K562 (cell line): ENCODE measurements around the gene DCAF6. TPM values are rescaled to one million over a fixed set of nuclear protein-coding genes. Genes with fewer than 3 reads are reported as not detected.

Experiments used
- ATAC-seq: fragments of 200-7000 bp; cut with Tn5 transposase; 3 replicates; pipeline ENCODE4 v1.9.1; 2020; ENCODE audit warnings: moderate library complexity
- BruUV-seq: library from RNA; stranded (reverse); fragments of 400-500 nt; replicated peaks from 2 replicates; lab custom pipeline; 2021; lab: Mats Ljungman, UMichigan
- CTCF ChIA-PET: fragments of 300-600 bp; formaldehyde crosslinking; extraction: SDS; loops from one replicate; lab custom pipeline; 2021; ENCODE audit warnings: low intra/inter-chr PET ratio; lab: Yijun Ruan, JAX
- POLR2A ChIA-PET: fragments of 300-600, 350-650 bp; sonication (Branson Sonifier 250); formaldehyde crosslinking; extraction: SDS; loops from one replicate; lab custom pipeline; 2021; ENCODE audit warnings: antibody characterized with exemption, inconsistent platforms; lab: Yijun Ruan, JAX
- DNase-seq, 4 experiments: peaks; one replicate each; pipeline versions ENCODE4 v3.0.0 to v3.0.0-alpha.2; 2011 to 2018; ENCODE audit warnings: low spot score in 3 of 4, mixed read lengths in 3 of 4; ENCODE audit errors: extremely low read depth in 1 of 4
- FAIRE-seq: peaks from 2 replicates; lab custom pipeline; 2011; peaks lifted over from hg19 to GRCh38; lab: Jason Lieb, UNC
- H2AFZ ChIP-seq: 2 replicates; pipeline ENCODE4 v1.6.0; 2011; ENCODE audit warnings: low read depth, low read length, control low read depth, inconsistent platforms
- H3K27ac ChIP-seq: fragments of 200-600 bp; 3 replicates; pipeline ENCODE4 v1.8.0; 2011; ENCODE audit warnings: low read depth, mild to moderate bottlenecking, control low read depth, inconsistent platforms, low read length, moderate library complexity, mixed read lengths; ENCODE audit errors: extremely low read depth
- H3K27me3 ChIP-seq, 2 experiments: fragments of 300-600 bp in 1 of 2; 2 replicates in 1 of 2; 3 replicates in 1 of 2; pipeline versions ENCODE4 v1.6.0 to v1.8.0; 2011; ENCODE audit warnings: inconsistent platforms in 2 of 2, low read length in 2 of 2, mild to moderate bottlenecking in 1 of 2, mixed read lengths in 1 of 2, moderate library complexity in 1 of 2; ENCODE audit not compliant: control insufficient read depth in 2 of 2, insufficient read depth in 2 of 2
- H3K36me3 ChIP-seq: fragments of 300-600 bp; 3 replicates; pipeline ENCODE4 v1.8.0; 2011; ENCODE audit warnings: mild to moderate bottlenecking, low read length, inconsistent platforms; ENCODE audit not compliant: control insufficient read depth, insufficient read depth
- H3K4me1 ChIP-seq, 2 experiments: fragments of 200-600 bp in 1 of 2; replicated peaks in 1 of 2; 2 replicates in 1 of 2; 3 replicates in 1 of 2; pipeline versions ENCODE4 v1.5.1 to v1.8.0; 2011; ENCODE audit warnings: inconsistent platforms in 2 of 2, low read length in 2 of 2, mild to moderate bottlenecking in 1 of 2, mixed read lengths in 1 of 2, moderate library complexity in 1 of 2; ENCODE audit not compliant: control insufficient read depth in 2 of 2, insufficient read depth in 2 of 2
- H3K4me2 ChIP-seq: 2 replicates; pipeline ENCODE4 v1.6.1; 2011; ENCODE audit warnings: low read length, control low read depth, inconsistent platforms, mixed read lengths; ENCODE audit not compliant: insufficient read depth
- H3K4me3 ChIP-seq: fragments of 200-600 bp; sonication (generic), shearing (Covaris generic); 2 replicates; pipeline ENCODE4 v1.5.1; 2016; ENCODE audit warnings: control low read depth, inconsistent platforms
- H3K79me2 ChIP-seq: fragments of 200-600 bp; 3 replicates; pipeline ENCODE4 v1.8.0; 2011; ENCODE audit warnings: low read length, inconsistent platforms; ENCODE audit not compliant: control insufficient read depth, insufficient read depth
- H3K9ac ChIP-seq, 2 experiments: 2 replicates each; pipeline versions ENCODE4 v1.6.0 to v1.6.1; 2011; ENCODE audit warnings: low read depth in 2 of 2, low read length in 2 of 2, control low read depth in 1 of 2, inconsistent platforms in 1 of 2, mild to moderate bottlenecking in 1 of 2, mixed read lengths in 1 of 2; ENCODE audit not compliant: insufficient read depth in 1 of 2
- H3K9me1 ChIP-seq: one replicate; pipeline ENCODE4 v1.6.0; 2011; ENCODE audit warnings: inconsistent platforms, mild to moderate bottlenecking, low read length, moderate library complexity; ENCODE audit not compliant: control insufficient read depth, insufficient read depth
- H3K9me3 ChIP-seq: replicated peaks from 2 replicates; pipeline ENCODE4 v1.5.1; 2011; ENCODE audit warnings: low read depth, low read length, inconsistent platforms; ENCODE audit not compliant: control insufficient read depth, insufficient read depth
- H4K20me1 ChIP-seq: replicated peaks from 2 replicates; pipeline ENCODE4 v1.6.1; 2011; ENCODE audit warnings: low read length, inconsistent platforms, mixed read lengths; ENCODE audit not compliant: control insufficient read depth, insufficient read depth
- CGGBP1 ChIP-seq: fragments of 250-450 bp; sonication (Bioruptor Pico); IDR thresholded peaks from 2 replicates; pipeline ENCODE4 v1.9.0; 2021; ENCODE audit warnings: mild to moderate bottlenecking
- GABPB1 ChIP-seq: sonication (generic); formaldehyde crosslinking; IDR thresholded peaks from 2 replicates; pipeline ENCODE4 v1.8.0; 2022; ENCODE audit warnings: mild to moderate bottlenecking, missing genetic modification reagents
- HMG20B ChIP-seq: fragments of 250-450 bp; sonication (Bioruptor Pico); IDR thresholded peaks from 2 replicates; pipeline ENCODE4 v1.5.0; 2021; ENCODE audit warnings: mild to moderate bottlenecking
- HOXB6 ChIP-seq: fragments of 250-450 bp; sonication (Bioruptor Pico); IDR thresholded peaks from 2 replicates; pipeline ENCODE4 v1.5.1; 2022; ENCODE audit warnings: mild to moderate bottlenecking, borderline replicate concordance
- RUNX1 ChIP-seq: sonication (generic); IDR thresholded peaks from 2 replicates; pipeline ENCODE4 v1.6.1; 2016; ENCODE audit warnings: antibody characterized with exemption, low read depth
- SPI1 ChIP-seq: IDR thresholded peaks from 2 replicates; pipeline ENCODE4 v1.6.1; 2011; ENCODE audit warnings: low read depth, low read length, control low read depth, borderline replicate concordance
- STAT5B ChIP-seq: fragments of 250-450 bp; sonication (Bioruptor Pico); IDR thresholded peaks from 2 replicates; pipeline ENCODE4 v1.8.0; 2021; ENCODE audit warnings: mild to moderate bottlenecking, inconsistent platforms
- TEAD4 ChIP-seq, 2 experiments: sonication (generic) in 1 of 2; formaldehyde crosslinking in 1 of 2; IDR thresholded peaks; 2 replicates each; pipeline versions ENCODE4 v1.6.1 to v1.8.0; 2012 to 2022; ENCODE audit warnings: borderline replicate concordance in 1 of 2, inconsistent platforms in 1 of 2, low read length in 1 of 2, mild to moderate bottlenecking in 1 of 2, missing genetic modification reagents in 1 of 2
- TFAP4 ChIP-seq: sonication (generic); formaldehyde crosslinking; IDR thresholded peaks from 2 replicates; pipeline ENCODE4 v1.8.0; 2022; ENCODE audit warnings: missing genetic modification reagents, mild to moderate bottlenecking, moderate library complexity, borderline replicate concordance
- ZNF717 ChIP-seq: fragments of 250-450 bp; sonication (Bioruptor Pico); IDR thresholded peaks from 2 replicates; pipeline ENCODE4 v1.5.0; 2021
- in situ Hi-C: fragments of 300-500 bp; cut with MboI; formaldehyde crosslinking; loops from 4 replicates; pipeline ENCODE4 v1.15.0; 2018; ENCODE audit warnings: inconsistent platforms, mixed read lengths
- intact Hi-C: fragments of 100-400 bp; cut with micrococcal nuclease; formaldehyde crosslinking; loops from 2 replicates; pipeline ENCODE4 v1.14.2; 2022
- polyA plus RNA-seq, 8 experiments: library from polyadenylated mRNA; depleted of rRNA in 4 of 8; stranded (reverse) in 5 of 8; unstranded in 3 of 8; fragments of >200 nt; fragmentation: Nextera tagmentation in 2 of 8; fragmentation: Illumina TruSeq in 1 of 8; extraction: Ambion mirVana in 2 of 8; extraction: Trizol in 1 of 8; gene quantifications; 2 replicates each; pipeline versions ENCODE4 v1.2.1 to v1.2.3, GENCODE V29; 2011 to 2014; ENCODE audit warnings: inconsistent platforms in 1 of 8, missing spikeins in 1 of 8
- total RNA-seq, 7 experiments: library from RNA; depleted of rRNA in 6 of 7; stranded (reverse); fragments of >200 nt in 6 of 7; fragmentation: Illumina TruSeq in 2 of 7; extraction: Trizol in 2 of 7; gene quantifications; 2 replicates each; pipeline versions ENCODE4 v1.2.1 to v1.2.3, GENCODE V29; 2011 to 2021; ENCODE audit warnings: low replicate concordance in 1 of 7
- TF ChIP-seq, protein P1 (sequence below), 2 experiments: fragments of 450-650 bp in 1 of 2; sonication (generic) in 1 of 2; formaldehyde crosslinking in 1 of 2; IDR thresholded peaks in 1 of 2; conservative IDR thresholded peaks in 1 of 2; 2 replicates each; pipeline versions ENCODE4 v1.6.1 to v1.8.1; 2016 to 2023; ENCODE audit warnings: mild to moderate bottlenecking in 2 of 2, moderate library complexity in 2 of 2, inconsistent platforms in 1 of 2, missing genetic modification reagents in 1 of 2
- TF ChIP-seq, protein P2 (sequence below): sonication (generic); formaldehyde crosslinking; IDR thresholded peaks from 2 replicates; pipeline ENCODE4 v1.8.0; 2022; ENCODE audit warnings: missing genetic modification reagents, mild to moderate bottlenecking, borderline replicate concordance

The DCAF6 gene
- total and polyA plus RNA-seq, 9 of the 15 experiments (the other 6 are each of a cell fraction or from before 2014, with no cell fraction given) = 19.1 to 102 (median 46.3) TPM

DNA sequence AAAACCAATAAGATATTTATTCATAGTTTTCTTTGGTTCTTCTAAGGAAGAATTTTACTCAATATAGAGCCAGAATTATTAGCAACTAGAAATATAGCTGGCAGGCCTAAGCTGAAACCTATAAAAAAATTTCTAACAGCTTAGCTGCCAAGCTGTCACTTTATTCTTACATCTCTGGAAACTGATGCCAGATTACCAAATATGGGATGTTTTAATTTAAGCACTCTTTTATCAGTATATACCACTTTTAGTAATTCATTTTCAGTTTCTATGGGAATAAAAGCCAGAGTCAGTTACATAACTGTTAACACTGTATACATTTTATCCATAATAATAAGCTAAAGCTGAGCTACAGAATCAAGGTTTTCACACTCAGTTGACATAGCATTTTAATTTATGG, 69.0 kb downstream of the DCAF6 start:
- peaks cover 66% of the 10 kb centered on the region for H3K36me3 ChIP-seq
- H3K9me1 ChIP-seq = no peaks in the 10 kb centered on the region
- no peaks in the 10 kb centered on the region for H4K20me1 ChIP-seq
- no TSS peak for BruUV-seq
- intact Hi-C loops (no loop called here), in situ Hi-C loops (no loop called here)
- no peaks in the 10 kb centered on the region; a peak in 1 of 5 replicates for H3K4me1 ChIP-seq
- no peak overlapping the region for H3K9ac ChIP-seq
- POLR2A ChIA-PET = interaction anchor here (0.8 to 2.2 kb wide), 4 partner anchors 10 to 17 kb away, joined by 3 to 7 read pairs (median 5); no protein-coding TSS in a partner anchor
- DNase-seq = no peak
- FAIRE-seq = no peak
- no peaks in the 10 kb centered on the region for H3K79me2 ChIP-seq
- no peak overlapping the region for H3K4me3 ChIP-seq
- CTCF ChIA-PET = interaction anchor here (0.9 kb wide), 1 partner anchor 32 kb away, joined by 3 read pairs; no protein-coding TSS in a partner anchor
- no peak overlapping the region for H3K27ac ChIP-seq
- H3K4me2 ChIP-seq = no peak overlapping the region
- H3K9me3 ChIP-seq = no peaks in the 10 kb centered on the region
- TF ChIP-seq HOXB6 (CRISPR knock-in tag) = no peak
- no peak for TF ChIP-seq RUNX1
- TF ChIP-seq HMG20B (CRISPR knock-in tag) = no peak
- TF ChIP-seq TFAP4 = no peak
- TF ChIP-seq SPI1 = no peak
- TF ChIP-seq GABPB1 (CRISPR knock-in tag) = no peak
- no peak for TF ChIP-seq ZNF717 (CRISPR knock-in tag)
- TF ChIP-seq, protein P1, sequence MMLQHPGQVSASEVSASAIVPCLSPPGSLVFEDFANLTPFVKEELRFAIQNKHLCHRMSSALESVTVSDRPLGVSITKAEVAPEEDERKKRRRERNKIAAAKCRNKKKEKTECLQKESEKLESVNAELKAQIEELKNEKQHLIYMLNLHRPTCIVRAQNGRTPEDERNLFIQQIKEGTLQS (IDR thresholded peaks at IDR 0.05) = no peak
- TF ChIP-seq, protein P1 (CRISPR knock-in tag; conservative IDR thresholded peaks at IDR 0.05) = no peak
- no peak for TF ChIP-seq CGGBP1 (CRISPR knock-in tag)
- TF ChIP-seq, protein P2, sequence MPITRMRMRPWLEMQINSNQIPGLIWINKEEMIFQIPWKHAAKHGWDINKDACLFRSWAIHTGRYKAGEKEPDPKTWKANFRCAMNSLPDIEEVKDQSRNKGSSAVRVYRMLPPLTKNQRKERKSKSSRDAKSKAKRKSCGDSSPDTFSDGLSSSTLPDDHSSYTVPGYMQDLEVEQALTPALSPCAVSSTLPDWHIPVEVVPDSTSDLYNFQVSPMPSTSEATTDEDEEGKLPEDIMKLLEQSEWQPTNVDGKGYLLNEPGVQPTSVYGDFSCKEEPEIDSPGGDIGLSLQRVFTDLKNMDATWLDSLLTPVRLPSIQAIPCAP (CRISPR knock-in tag) = no peak
- TF ChIP-seq TEAD4 (IDR thresholded peaks at IDR 0.05; ENCODE audit: low read length) = no peak
- no peak for TF ChIP-seq TEAD4 (CRISPR knock-in tag; IDR thresholded peaks at IDR 0.05; ENCODE audit: borderline replicate concordance)
- TF ChIP-seq STAT5B (CRISPR knock-in tag) = no peak
- H3K27me3 ChIP-seq = no peaks in the 10 kb centered on the region
- no peak overlapping the region for H2AFZ ChIP-seq
- no peak for ATAC-seq
